Psoas muscle (tissue), 8 donors: ENCODE data around the gene MACROH2A2. TPM values are rescaled to one million over a fixed set of nuclear protein-coding genes. Genes with fewer than 3 reads are reported as not detected.

Experiments used
- ATAC-seq, 4 donors: fragments of 200-7000 bp; cut with Tn5 transposase; one replicate each; pipeline ENCODE4 v1.9.1; 2020; ENCODE audit warnings: moderate library complexity in 3 of 4, mild to moderate bottlenecking in 2 of 4
- DNase-seq, 2 donors: peaks; one replicate each; pipeline ENCODE4 v3.0.0-alpha.2; 2020
- H3K27ac ChIP-seq: fragments of 200-600 bp; one replicate; pipeline ENCODE4 v1.8.0; 2022
- H3K27me3 ChIP-seq, 3 donors: fragments of 200-600 bp in 1 of 3; one replicate each; pipeline versions ENCODE4 v1.6.1 to v1.8.0; 2013 to 2022; ENCODE audit warnings: low read length in 2 of 3, mild to moderate bottlenecking in 2 of 3, moderate library complexity in 1 of 3; ENCODE audit not compliant: insufficient read depth in 3 of 3
- H3K36me3 ChIP-seq, 2 donors: fragments of 200-600 bp in 1 of 2; one replicate each; pipeline versions ENCODE4 v1.6.1 to v1.8.0; 2013 to 2022; ENCODE audit warnings: low read depth in 1 of 2, mild to moderate bottlenecking in 1 of 2, moderate library complexity in 1 of 2; ENCODE audit not compliant: insufficient read depth in 1 of 2
- H3K4me1 ChIP-seq: fragments of 200-600 bp; one replicate; pipeline ENCODE4 v1.8.0; 2022
- H3K4me3 ChIP-seq: fragments of 200-600 bp; one replicate; pipeline ENCODE4 v1.8.0; 2022; ENCODE audit warnings: mild to moderate bottlenecking
- H3K9me3 ChIP-seq: fragments of 200-600 bp; one replicate; pipeline ENCODE4 v1.8.0; 2022
- CTCF ChIP-seq: fragments of 200-600 bp; IDR thresholded peaks from one replicate; pipeline ENCODE4 v1.8.0; 2022; ENCODE audit warnings: antibody characterized with exemption
- WGBS, 3 donors: extraction: QIAGEN DNeasy Blood & Tissue Kit; methylation state at CpG; one replicate each; pipeline versions ENCODE4 v1.1.6 to v1.1.7; 2013; 5-methylcytosine and 5-hydroxymethylcytosine counted together
- intact Hi-C, 2 donors: fragments of 100-400 bp; cut with DNase I; formaldehyde crosslinking; loops; one replicate each; pipeline versions ENCODE4 v1.11.0 to v1.14.2; 2022
- polyA plus RNA-seq, 3 donors: library from polyadenylated mRNA; stranded (reverse); fragments of 200-250 nt; gene quantifications; one replicate each; pipeline ENCODE4 v1.2.3, GENCODE V29; 2013
- total RNA-seq, 4 donors: library from RNA; stranded (reverse); fragmentation: NEBNext Ultra II Directional in 2 of 4; extraction: Animal tissue kit (Norgen Biotek cat#: 25700) in 2 of 4; gene quantifications; one replicate each; pipeline versions ENCODE4 v1.2.1 to v1.2.4, GENCODE V29; 2021 to 2023
- donor health status: healthy with polysubstance abuse.
- donor health status: DM: no; HTN: no; CAD: no; lungs with moderate emphysema.
- donor health status: Bipolar disorder and iron deficiency.
- donor health status: healthy.
- donor health status: DM: yes; HTN: yes; CAD: no.
- donor health status: DM: no; HTN: no; CAD: no.
- donor health status: DM: no; HTN: no; CAD: no.
- donor health status: DM: yes; HTN: yes; CAD: no.

The MACROH2A2 gene
- total and polyA plus RNA-seq, 7 donors = 3.0 to 7.2 (median 5.7) TPM

DNA sequence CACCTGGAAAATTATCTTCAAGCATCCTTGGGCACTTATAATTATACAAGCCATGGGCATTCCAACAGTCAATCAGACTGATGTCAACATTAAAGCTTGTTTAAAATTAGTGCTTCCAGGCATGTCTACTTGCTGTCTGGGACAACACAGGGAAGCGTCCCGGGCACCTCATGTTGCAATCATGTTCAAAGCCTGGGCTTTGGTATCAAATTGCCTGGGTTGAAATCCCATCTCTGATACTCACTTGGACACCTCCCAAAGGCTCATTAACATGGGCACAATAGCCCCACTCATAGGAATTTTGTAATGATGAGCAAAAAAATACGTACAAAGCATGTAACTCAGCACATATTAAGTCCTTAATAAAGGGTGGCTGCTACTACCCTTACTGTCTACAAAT lies 65.5 kb downstream of the MACROH2A2 start:
- Histone ChIP-seq H3K27ac (no peak overlapping the region), H3K4me1 (peaks cover 7% of the 10 kb centered on the region), H3K9me3 (no peaks in the 10 kb centered on the region), H3K36me3 (peaks cover 0 to 82% of the 10 kb centered on the region in 2 donors), H3K4me3 (no peak overlapping the region), H3K27me3 (no peaks in the 10 kb centered on the region)
- DNase-seq (no peak), ATAC-seq (peak in 3 of 4 donors; percentile 36 to 40 (median 39))
- WGBS, 3 donors = 33 to 51% (median 41%) methylated on average over 3 of the region's 3 CpGs
- no peak for TF ChIP-seq CTCF
- intact Hi-C loops = no loop called here

GRCh38 chr10:70119197-70119596 lies 66.6 kb downstream of the MACROH2A2 start:
- H3K27ac ChIP-seq = no peak overlapping the region

GRCh38 chr10:70119623-70120022 lies 67.0 kb downstream of the MACROH2A2 start:
- ATAC-seq (peak in 3 of 4 donors; percentile 29 to 52 (median 51)), DNase-seq (no peak)
- no peak for TF ChIP-seq CTCF
- 38 to 51% (median 40%) methylated on average over 8 of the region's 8 CpGs for WGBS, 3 donors
- peaks cover 7% of the 10 kb centered on the region for H3K4me1 ChIP-seq
- no peaks in the 10 kb centered on the region for H3K27me3 ChIP-seq
- no peaks in the 10 kb centered on the region for H3K9me3 ChIP-seq
- peaks cover 2 to 76% of the 10 kb centered on the region in 2 donors for H3K36me3 ChIP-seq
- H3K27ac ChIP-seq = no peak overlapping the region
- intact Hi-C loops = no loop called here
- no peak overlapping the region for H3K4me3 ChIP-seq

More at GRCh38 chr10:70119197-70119596, 66.6 kb downstream of the MACROH2A2 start:
- intact Hi-C loops = no loop called here
- Histone ChIP-seq H3K4me1 (peaks cover 7% of the 10 kb centered on the region), H3K4me3 (no peak overlapping the region), H3K36me3 (peaks cover 2 to 81% of the 10 kb centered on the region in 2 donors), H3K9me3 (no peaks in the 10 kb centered on the region), H3K27me3 (no peaks in the 10 kb centered on the region)
- no peak for TF ChIP-seq CTCF
- WGBS, 3 donors = 89 to 92% (median 91%) methylated on average over 7 of the region's 7 CpGs
- DNase-seq (no peak), ATAC-seq (no peak)

DNA sequence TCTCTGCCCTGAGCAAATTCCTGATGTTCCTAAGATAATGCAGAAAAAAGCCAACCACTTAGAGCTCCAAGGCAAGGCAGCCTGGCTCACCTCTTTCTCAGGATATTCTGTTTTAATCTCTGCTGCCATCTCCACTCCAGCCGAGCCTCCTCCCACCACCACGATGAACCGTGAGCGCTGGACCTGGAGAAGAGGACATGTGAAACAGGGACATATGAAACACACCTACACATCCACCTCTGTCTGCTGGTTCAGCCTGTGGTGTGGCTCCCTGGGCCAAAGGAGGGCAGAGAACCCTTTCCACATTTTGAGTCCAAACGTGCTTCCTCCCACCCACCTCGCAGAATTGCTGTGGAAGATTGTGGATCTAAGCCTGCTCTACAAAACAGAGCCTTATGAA lies 67.8 kb downstream of the MACROH2A2 start:
- ATAC-seq = no peak
- H3K27ac ChIP-seq = no peak overlapping the region
- peaks cover 7% of the 10 kb centered on the region for H3K4me1 ChIP-seq
- WGBS, 3 donors = 93 to 95% (median 95%) methylated on average over 6 of the region's 6 CpGs
- no peak for TF ChIP-seq CTCF
- no peaks in the 10 kb centered on the region for H3K27me3 ChIP-seq
- H3K4me3 ChIP-seq = no peak overlapping the region
- intact Hi-C loops = no loop called here
- H3K9me3 ChIP-seq = no peaks in the 10 kb centered on the region
- DNase-seq = no peak
- peaks cover 2 to 68% of the 10 kb centered on the region in 2 donors for H3K36me3 ChIP-seq

- ATAC-seq (no peak), DNase-seq (no peak)
- Histone ChIP-seq H3K36me3 (peaks cover 2 to 65% of the 10 kb centered on the region in 2 donors), H3K27me3 (no peaks in the 10 kb centered on the region), H3K4me1 (peaks cover 7% of the 10 kb centered on the region), H3K4me3 (no peak overlapping the region), H3K9me3 (no peaks in the 10 kb centered on the region), H3K27ac (no peak overlapping the region)
- TF ChIP-seq CTCF = no peak
- 92 to 96% (median 95%) methylated on average over 11 of the region's 11 CpGs for WGBS, 3 donors
- intact Hi-C loops = no loop called here
Measured at GRCh38 chr10:70121281-70121949, 68.8 kb downstream of the MACROH2A2 start.
